ENCODE data around the gene DAD1. TPM values are rescaled to one million over a fixed set of nuclear protein-coding genes. Genes with fewer than 3 reads are reported as not detected.

The DAD1 gene
- total RNA-seq, 4 donors from 2014 or later: 123 to 228 (median 171) TPM

- no peaks in the 10 kb centered on the region for H3K27me3 ChIP-seq
- no peaks in the 10 kb centered on the region for H3K36me3 ChIP-seq
- 70 to 86% methylated on average over 5 to 8 of the region's 13 CpGs for WGBS, 2 donors (ENCODE audit: low coverage in 1 of 2)
- H3K4me1 ChIP-seq: peaks cover 0 to 20% (median 7%) of the 10 kb centered on the region in 3 donors
- TF ChIP-seq EP300 (IDR thresholded peaks at IDR 0.05) (no peak), POLR2A (IDR thresholded peaks at IDR 0.05) (no peak), POLR2AphosphoS5 (IDR thresholded peaks at IDR 0.05) (no peak)
- TF ChIP-seq, protein P1, sequence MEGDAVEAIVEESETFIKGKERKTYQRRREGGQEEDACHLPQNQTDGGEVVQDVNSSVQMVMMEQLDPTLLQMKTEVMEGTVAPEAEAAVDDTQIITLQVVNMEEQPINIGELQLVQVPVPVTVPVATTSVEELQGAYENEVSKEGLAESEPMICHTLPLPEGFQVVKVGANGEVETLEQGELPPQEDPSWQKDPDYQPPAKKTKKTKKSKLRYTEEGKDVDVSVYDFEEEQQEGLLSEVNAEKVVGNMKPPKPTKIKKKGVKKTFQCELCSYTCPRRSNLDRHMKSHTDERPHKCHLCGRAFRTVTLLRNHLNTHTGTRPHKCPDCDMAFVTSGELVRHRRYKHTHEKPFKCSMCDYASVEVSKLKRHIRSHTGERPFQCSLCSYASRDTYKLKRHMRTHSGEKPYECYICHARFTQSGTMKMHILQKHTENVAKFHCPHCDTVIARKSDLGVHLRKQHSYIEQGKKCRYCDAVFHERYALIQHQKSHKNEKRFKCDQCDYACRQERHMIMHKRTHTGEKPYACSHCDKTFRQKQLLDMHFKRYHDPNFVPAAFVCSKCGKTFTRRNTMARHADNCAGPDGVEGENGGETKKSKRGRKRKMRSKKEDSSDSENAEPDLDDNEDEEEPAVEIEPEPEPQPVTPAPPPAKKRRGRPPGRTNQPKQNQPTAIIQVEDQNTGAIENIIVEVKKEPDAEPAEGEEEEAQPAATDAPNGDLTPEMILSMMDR (IDR thresholded peaks at IDR 0.05): no peak
- ATAC-seq: no peak
- no peak overlapping the region for H3K4me3 ChIP-seq
- no peak overlapping the region for H3K27ac ChIP-seq
- H3K9me3 ChIP-seq: no peaks in the 10 kb centered on the region
Measured at GRCh38 chr14:22552001-22552826, 36.8 kb downstream of the DAD1 start.

DNA sequence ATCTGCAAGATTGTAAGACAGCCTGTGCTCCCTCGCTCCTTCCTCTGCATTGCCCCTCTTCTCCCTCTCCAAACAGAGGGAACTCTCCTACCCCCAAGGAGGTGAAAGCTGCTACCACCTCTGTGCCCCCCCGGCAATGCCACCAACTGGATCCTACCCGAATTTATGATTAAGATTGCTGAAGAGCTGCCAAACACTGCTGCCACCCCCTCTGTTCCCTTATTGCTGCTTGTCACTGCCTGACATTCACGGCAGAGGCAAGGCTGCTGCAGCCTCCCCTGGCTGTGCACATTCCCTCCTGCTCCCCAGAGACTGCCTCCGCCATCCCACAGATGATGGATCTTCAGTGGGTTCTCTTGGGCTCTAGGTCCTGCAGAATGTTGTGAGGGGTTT lies 37.4 kb downstream of the DAD1 start:
- no peak for ATAC-seq
- Histone ChIP-seq H3K36me3 (no peaks in the 10 kb centered on the region), H3K4me3 (no peak overlapping the region), H3K27me3 (no peaks in the 10 kb centered on the region), H3K4me1 (peaks cover 0 to 20% (median 5%) of the 10 kb centered on the region in 3 donors), H3K9me3 (no peaks in the 10 kb centered on the region), H3K27ac (no peak overlapping the region)
- WGBS, 2 donors (ENCODE audit: low coverage in 1 of 2): 52 to 62% methylated on average over 3 to 5 of the region's 5 CpGs
- TF ChIP-seq POLR2AphosphoS5 (IDR thresholded peaks at IDR 0.05) (no peak), POLR2A (IDR thresholded peaks at IDR 0.05) (no peak), EP300 (IDR thresholded peaks at IDR 0.05) (no peak)
- TF ChIP-seq, protein P1 (IDR thresholded peaks at IDR 0.05): no peak

DNA sequence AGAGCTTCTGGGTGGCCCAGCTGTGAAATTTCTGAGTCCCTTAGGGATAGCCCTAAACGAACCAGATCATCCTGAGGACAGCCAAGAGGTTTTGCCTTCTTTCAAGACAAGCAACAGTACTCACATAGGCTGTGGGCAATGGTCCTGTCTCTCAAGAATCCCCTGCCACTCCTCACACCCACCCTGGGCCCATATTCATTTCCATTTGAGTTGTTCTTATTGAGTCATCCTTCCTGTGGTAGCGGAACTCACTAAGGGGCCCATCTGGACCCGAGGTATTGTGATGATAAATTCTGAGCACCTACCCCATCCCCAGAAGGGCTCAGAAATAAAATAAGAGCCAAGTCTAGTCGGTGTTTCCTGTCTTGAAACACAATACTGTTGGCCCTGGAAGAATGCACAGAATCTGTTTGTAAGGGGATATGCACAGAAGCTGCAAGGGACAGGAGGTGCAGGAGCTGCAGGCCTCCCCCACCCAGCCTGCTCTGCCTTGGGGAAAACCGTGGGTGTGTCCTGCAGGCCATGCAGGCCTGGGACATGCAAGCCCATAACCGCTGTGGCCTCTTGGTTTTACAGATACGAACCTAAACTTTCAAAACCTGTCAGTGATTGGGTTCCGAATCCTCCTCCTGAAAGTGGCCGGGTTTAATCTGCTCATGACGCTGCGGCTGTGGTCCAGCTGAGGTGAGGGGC lies 38.9 kb downstream of the DAD1 start:
- H3K4me1 ChIP-seq: peaks cover 0 to 16% (median 9%) of the 10 kb centered on the region in 3 donors
- H3K9me3 ChIP-seq: no peaks in the 10 kb centered on the region
- no peaks in the 10 kb centered on the region for H3K36me3 ChIP-seq
- TF ChIP-seq POLR2A (IDR thresholded peaks at IDR 0.05): no peak
- no peak for TF ChIP-seq EP300 (IDR thresholded peaks at IDR 0.05)
- no peak for TF ChIP-seq POLR2AphosphoS5 (IDR thresholded peaks at IDR 0.05)
- TF ChIP-seq, protein P1 (IDR thresholded peaks at IDR 0.05): no peak
- H3K27me3 ChIP-seq: no peaks in the 10 kb centered on the region
- WGBS, 2 donors (ENCODE audit: low coverage in 1 of 2): 47 to 54% methylated on average over 6 to 7 of the region's 11 CpGs
- H3K27ac ChIP-seq: no peak overlapping the region
- H3K4me3 ChIP-seq: no peak overlapping the region
- ATAC-seq: no peak

GRCh38 chr14:22549324-22549962 lies 39.6 kb downstream of the DAD1 start:
- TF ChIP-seq EP300 (IDR thresholded peaks at IDR 0.05) (no peak), POLR2AphosphoS5 (IDR thresholded peaks at IDR 0.05) (no peak), POLR2A (IDR thresholded peaks at IDR 0.05) (no peak)
- TF ChIP-seq, protein P1 (IDR thresholded peaks at IDR 0.05): no peak
- Histone ChIP-seq H3K4me3 (no peak overlapping the region), H3K27me3 (no peaks in the 10 kb centered on the region), H3K4me1 (peaks cover 0 to 16% (median 9%) of the 10 kb centered on the region in 3 donors), H3K27ac (no peak overlapping the region), H3K36me3 (no peaks in the 10 kb centered on the region), H3K9me3 (no peaks in the 10 kb centered on the region)
- 82 to 100% methylated on average over 2 to 4 of the region's 6 CpGs for WGBS, 2 donors (ENCODE audit: low coverage in 1 of 2)
- ATAC-seq: no peak

Data from gastroesophageal sphincter (tissue), 4 donors.